ENCODE measurements around the gene SULF2.

- TF ChIP-seq CTCF (IDR thresholded peaks at IDR 0.05; ENCODE audit: low read depth, low read length, missing input control), result no peak
- no peak for TF ChIP-seq ATF3 (IDR thresholded peaks at IDR 0.05)
Observed at GRCh38 chr20:47719211-47719610, 66.1 kb downstream of the SULF2 start.
